Kidney epithelial cell (primary cell): Measurements from ENCODE around the gene GDAP1L1. TPM values are rescaled to one million over a fixed set of nuclear protein-coding genes. Genes with fewer than 3 reads are reported as not detected.

Source experiments
- DNase-seq: peaks from one replicate; pipeline ENCODE4 v3.0.0-alpha.2; 2010; ENCODE audit warnings: low read depth
- H3K27me3 ChIP-seq: 2 replicates; pipeline ENCODE4 v1.6.0; 2011; ENCODE audit warnings: low read length; ENCODE audit not compliant: control insufficient read depth, insufficient read depth
- H3K36me3 ChIP-seq: 2 replicates; pipeline ENCODE4 v1.5.1; 2011; ENCODE audit warnings: low read length; ENCODE audit not compliant: control insufficient read depth, insufficient read depth
- H3K4me3 ChIP-seq: 2 replicates; pipeline ENCODE4 v1.5.1; 2011; ENCODE audit warnings: low read depth, mild to moderate bottlenecking, control low read depth, low read length
- total RNA-seq: library from RNA; depleted of rRNA; stranded (reverse); fragments of >200 nt; gene quantifications from 2 replicates; pipeline ENCODE4 v1.2.3, GENCODE V29; 2015
- TF ChIP-seq, protein P1 (sequence below): IDR thresholded peaks from 2 replicates; pipeline ENCODE4 v1.5.1; 2011; ENCODE audit warnings: mild to moderate bottlenecking, moderate library complexity, low read length, control low read depth, inconsistent platforms; ENCODE audit not compliant: insufficient read depth, poor library complexity, severe bottlenecking

GDAP1L1 gene
- total RNA-seq, 1 donor from 2014 or later: not detected

DNA sequence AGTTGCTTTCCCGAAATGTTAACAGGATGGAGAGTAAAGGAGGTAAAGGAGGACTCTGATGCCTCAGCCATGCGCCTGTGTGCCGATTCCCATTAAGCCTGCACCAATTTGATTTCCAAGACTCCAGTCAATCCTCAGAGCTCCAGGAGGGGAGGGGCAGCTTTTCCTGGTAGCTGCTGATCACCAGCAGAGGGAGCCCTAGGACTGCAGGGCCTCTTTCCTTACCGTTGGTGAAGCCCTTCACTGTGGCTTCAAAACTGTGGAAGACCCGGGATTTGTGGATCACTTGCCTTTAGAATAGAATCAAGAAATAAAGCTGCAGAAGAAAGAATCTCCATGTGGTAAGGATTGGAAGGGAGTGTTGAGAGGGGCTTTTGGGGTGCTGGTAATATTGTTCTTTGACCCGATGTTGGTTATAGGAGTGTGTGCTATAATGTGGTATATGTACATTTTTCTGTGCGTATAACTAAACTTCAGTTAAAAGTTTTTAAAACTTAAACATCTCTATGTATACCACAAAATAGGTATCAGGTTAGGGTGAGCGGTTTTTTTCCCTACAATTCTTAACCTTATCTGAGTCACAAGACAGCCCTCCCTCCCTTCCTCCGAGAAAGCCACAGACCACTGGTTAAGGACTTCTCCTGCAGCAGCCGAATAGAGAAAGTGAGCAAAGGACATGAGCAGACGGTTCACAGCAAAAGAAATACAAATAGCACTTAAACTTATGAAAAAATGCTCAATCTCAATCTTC, 29.6 kb upstream of the GDAP1L1 start:
- no peak for DNase-seq
- no peaks in the 10 kb centered on the region for H3K27me3 ChIP-seq
- H3K4me3 ChIP-seq: no peak overlapping the region
- H3K36me3 ChIP-seq: no peaks in the 10 kb centered on the region
- TF ChIP-seq, protein P1, sequence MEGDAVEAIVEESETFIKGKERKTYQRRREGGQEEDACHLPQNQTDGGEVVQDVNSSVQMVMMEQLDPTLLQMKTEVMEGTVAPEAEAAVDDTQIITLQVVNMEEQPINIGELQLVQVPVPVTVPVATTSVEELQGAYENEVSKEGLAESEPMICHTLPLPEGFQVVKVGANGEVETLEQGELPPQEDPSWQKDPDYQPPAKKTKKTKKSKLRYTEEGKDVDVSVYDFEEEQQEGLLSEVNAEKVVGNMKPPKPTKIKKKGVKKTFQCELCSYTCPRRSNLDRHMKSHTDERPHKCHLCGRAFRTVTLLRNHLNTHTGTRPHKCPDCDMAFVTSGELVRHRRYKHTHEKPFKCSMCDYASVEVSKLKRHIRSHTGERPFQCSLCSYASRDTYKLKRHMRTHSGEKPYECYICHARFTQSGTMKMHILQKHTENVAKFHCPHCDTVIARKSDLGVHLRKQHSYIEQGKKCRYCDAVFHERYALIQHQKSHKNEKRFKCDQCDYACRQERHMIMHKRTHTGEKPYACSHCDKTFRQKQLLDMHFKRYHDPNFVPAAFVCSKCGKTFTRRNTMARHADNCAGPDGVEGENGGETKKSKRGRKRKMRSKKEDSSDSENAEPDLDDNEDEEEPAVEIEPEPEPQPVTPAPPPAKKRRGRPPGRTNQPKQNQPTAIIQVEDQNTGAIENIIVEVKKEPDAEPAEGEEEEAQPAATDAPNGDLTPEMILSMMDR: peak; percentile 96

DNA sequence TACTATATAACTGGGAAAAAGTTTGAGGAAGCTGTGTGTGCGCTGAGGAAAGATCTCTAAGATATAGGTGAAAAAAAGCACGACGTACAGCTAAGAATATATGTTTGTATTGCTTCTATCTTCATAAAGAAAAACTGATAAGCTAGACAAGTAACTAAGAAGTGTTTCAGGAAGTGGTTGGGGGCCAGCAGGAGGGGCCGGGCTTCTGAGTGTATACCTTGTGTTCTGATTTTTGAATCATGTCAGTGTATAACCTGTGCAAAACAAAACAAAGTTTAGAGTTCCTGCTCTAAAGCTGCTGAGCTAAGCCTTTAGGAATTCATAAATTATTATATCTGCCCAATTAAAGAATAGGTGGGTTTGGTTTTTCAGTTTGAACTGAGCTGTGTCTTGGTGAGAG, 28.7 kb upstream of the GDAP1L1 start:
- no peak for DNase-seq
- Histone ChIP-seq H3K36me3 (no peaks in the 10 kb centered on the region), H3K27me3 (no peaks in the 10 kb centered on the region), H3K4me3 (no peak overlapping the region)
- TF ChIP-seq, protein P1: no peak

DNA sequence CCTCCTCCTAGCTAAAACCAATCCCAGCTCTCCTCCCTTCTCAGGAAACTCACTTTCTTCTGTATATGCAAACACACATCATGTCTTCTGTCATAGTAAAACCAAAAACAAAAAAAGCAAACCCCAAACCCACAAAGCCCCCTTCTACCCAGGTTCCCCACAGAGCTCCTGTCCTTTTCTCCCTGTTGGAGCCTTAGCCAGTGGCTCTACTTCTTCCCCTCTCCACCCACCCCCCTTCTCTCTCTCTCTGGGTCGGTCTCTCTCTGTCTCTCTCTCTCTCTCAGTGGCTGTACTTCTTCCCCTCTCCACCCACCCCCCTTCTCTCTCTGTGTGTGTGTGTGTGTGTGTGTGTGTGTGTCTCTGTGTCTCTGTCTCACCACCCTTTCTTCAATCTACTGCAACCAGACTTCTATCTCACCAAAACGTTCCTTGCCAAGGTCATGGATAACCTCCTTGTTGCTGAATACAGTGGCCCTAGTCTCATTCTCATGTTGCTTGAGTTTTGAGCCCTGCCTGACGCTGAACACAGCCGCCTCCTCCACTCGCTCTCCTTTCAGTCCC, 27.9 kb upstream of the GDAP1L1 start:
- no peaks in the 10 kb centered on the region for H3K27me3 ChIP-seq
- no peaks in the 10 kb centered on the region for H3K36me3 ChIP-seq
- TF ChIP-seq, protein P1: no peak
- no peak for DNase-seq
- H3K4me3 ChIP-seq: no peak overlapping the region

DNA sequence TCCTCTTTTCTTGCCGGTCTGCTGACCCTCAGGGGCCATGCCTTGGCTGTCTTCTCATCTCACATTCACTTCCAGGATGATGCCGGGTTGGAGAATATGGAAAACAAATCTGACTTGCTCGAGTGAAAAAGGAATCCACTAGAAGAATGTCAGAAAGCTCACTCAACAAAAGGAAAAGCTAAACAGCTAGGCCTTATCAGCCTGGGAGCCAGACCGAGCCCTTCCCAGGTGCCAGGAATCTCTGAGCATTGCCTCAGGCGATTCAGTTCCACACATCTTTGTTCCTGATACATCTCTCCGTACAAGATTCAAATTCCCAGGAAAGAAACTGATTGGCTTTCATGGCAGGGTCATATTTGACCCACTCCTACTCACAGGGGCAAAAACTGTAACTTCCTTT, 27.3 kb upstream of the GDAP1L1 start:
- DNase-seq: no peak
- TF ChIP-seq, protein P1: no peak
- Histone ChIP-seq H3K4me3 (no peak overlapping the region), H3K36me3 (no peaks in the 10 kb centered on the region), H3K27me3 (no peaks in the 10 kb centered on the region)

DNA sequence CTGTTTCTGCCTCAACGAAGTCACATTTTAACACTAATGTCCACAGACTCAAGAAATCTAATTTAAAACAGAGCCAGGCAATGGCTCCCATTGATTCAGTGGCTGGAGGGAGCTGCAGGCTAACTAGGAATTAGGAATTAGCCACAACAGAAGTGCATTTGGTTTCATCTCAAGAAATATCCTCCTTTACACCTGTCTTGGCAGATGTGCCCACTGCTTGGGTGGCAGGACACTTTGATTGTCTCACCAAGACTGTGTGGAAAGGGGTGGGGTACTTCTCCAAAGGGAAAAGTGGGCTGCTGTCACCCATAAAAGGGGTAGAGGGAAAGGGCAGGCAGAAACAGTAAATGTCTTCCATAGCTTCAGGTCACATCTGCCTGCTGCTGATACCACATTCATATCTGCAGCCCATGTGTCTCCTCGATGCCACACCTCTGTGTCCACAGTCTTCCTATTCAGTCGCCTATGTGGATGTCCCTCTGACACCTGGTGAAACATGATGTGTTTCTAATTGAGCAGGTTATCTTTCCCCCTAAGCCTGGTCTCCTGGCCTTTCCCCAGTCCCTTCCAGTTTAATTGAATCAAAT, 25.6 kb upstream of the GDAP1L1 start:
- DNase-seq: no peak
- H3K4me3 ChIP-seq: no peak overlapping the region

More for the DNA sequence above, 25.6 kb upstream of the GDAP1L1 start:
- TF ChIP-seq, protein P1: no peak
- Histone ChIP-seq H3K27me3 (no peaks in the 10 kb centered on the region), H3K36me3 (no peaks in the 10 kb centered on the region)
